ENCODE data around the gene B4GALT2. TPM values are rescaled to one million over a fixed set of nuclear protein-coding genes. Genes with fewer than 3 reads are reported as not detected.

Gene B4GALT2
- total and polyA plus RNA-seq, 4 donors, result 34.8 to 139 (median 110) TPM

DNA sequence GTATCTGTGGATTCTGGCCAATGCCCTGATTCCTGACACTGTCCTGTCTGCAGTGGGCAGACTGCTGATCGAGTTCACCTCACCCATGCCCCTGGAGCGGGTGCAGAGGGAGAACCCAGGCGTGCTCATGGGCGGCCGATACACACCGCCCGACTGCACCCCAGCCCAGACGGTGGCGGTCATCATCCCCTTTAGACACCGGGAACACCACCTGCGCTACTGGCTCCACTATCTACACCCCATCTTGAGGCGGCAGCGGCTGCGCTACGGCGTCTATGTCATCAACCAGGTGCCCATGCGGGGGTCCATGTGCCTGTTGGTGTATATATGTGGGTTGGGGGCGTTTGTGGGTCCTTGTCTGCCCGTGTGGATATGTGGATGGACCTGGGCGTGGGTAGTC is 2.6 kb downstream of the B4GALT2 start:
- Histone ChIP-seq H3K36me3 (ENCODE audit: control insufficient read depth, insufficient read depth, low read length) (peaks cover 72% of the 10 kb centered on the region), H3K27ac (ENCODE audit: low read depth, low read length) (no peak overlapping the region)
- WGBS (ENCODE audit: insufficient coverage), result 97% methylated on average over 13 of the region's 20 CpGs

DNA sequence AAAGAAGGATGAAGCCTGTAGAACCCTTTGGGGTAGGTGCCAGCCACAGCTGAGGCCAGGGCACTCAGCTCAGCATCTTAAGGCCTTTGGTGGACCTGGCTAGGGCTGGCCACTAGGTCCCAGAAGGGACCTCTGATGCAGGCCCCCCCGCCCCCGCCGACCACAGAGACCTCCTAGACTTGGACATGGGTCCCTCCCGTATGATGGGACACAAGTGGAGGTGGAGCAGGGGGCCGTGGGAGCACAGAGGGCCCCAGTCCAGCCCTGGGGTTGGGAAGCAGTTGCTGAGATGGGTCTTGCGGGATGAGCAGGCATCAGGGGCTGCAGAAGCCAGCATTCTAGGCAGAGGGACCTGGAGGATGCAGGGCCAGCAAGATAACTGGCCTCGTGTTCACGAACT is 3.2 kb downstream of the B4GALT2 start:
- DNase-seq (ENCODE audit: low read depth in 4 of 6, low spot score in 6 of 6), result no peak
- peaks cover 47% of the 10 kb centered on the region for H3K4me1 ChIP-seq (ENCODE audit: control insufficient read depth, insufficient read depth, low read length)
- no peaks in the 10 kb centered on the region for H3K27me3 ChIP-seq (ENCODE audit: control insufficient read depth, insufficient read depth, low read length)
- H3K9me3 ChIP-seq (ENCODE audit: control insufficient read depth, insufficient read depth, low read length), result no peaks in the 10 kb centered on the region
- WGBS (ENCODE audit: insufficient coverage), result 97% methylated on average over 8 of the region's 8 CpGs
- no peak overlapping the region for H3K4me3 ChIP-seq (ENCODE audit: low read depth, low read length)
- H3K27ac ChIP-seq (ENCODE audit: low read depth, low read length), result no peak overlapping the region
- H3K36me3 ChIP-seq (ENCODE audit: control insufficient read depth, insufficient read depth, low read length), result peaks cover 69% of the 10 kb centered on the region

More for the DNA sequence above, 2.6 kb downstream of the B4GALT2 start:
- no peak for DNase-seq (ENCODE audit: low read depth in 4 of 6, low spot score in 6 of 6)
- no peaks in the 10 kb centered on the region for H3K9me3 ChIP-seq (ENCODE audit: control insufficient read depth, insufficient read depth, low read length)
- H3K4me1 ChIP-seq (ENCODE audit: control insufficient read depth, insufficient read depth, low read length), result peaks cover 52% of the 10 kb centered on the region
- no peak overlapping the region for H3K4me3 ChIP-seq (ENCODE audit: low read depth, low read length)
- H3K27me3 ChIP-seq (ENCODE audit: control insufficient read depth, insufficient read depth, low read length), result no peaks in the 10 kb centered on the region

DNA sequence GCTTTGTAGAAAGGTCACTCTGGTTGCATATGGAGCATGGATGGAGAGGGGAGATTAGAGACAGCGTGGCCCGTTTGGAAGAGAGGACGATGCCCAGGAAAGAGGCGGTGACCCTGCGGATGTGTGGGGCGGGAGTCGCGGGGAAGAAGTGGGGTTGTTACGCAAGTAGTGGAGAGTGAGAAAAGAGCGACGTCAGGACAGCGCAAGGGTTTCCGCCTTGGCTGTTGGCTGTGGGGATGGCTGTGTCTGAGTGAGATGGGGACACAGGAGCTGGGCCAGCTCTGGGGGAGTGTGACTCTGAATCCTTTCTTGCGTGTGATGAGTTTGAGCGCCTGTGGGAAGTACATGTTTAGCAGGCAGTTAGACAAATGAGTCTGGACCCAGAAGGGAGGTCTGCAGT is 3.8 kb downstream of the B4GALT2 start:
- no peaks in the 10 kb centered on the region for H3K9me3 ChIP-seq (ENCODE audit: control insufficient read depth, insufficient read depth, low read length)
- DNase-seq (ENCODE audit: low read depth in 4 of 6, low spot score in 6 of 6), result no peak
- no peaks in the 10 kb centered on the region for H3K27me3 ChIP-seq (ENCODE audit: control insufficient read depth, insufficient read depth, low read length)
- H3K27ac ChIP-seq (ENCODE audit: low read depth, low read length), result no peak overlapping the region
- H3K4me3 ChIP-seq (ENCODE audit: low read depth, low read length), result no peak overlapping the region
- H3K36me3 ChIP-seq (ENCODE audit: control insufficient read depth, insufficient read depth, low read length), result peaks cover 65% of the 10 kb centered on the region
- 87% methylated on average over 15 of the region's 15 CpGs for WGBS (ENCODE audit: insufficient coverage)
- peaks cover 44% of the 10 kb centered on the region for H3K4me1 ChIP-seq (ENCODE audit: control insufficient read depth, insufficient read depth, low read length)

DNA sequence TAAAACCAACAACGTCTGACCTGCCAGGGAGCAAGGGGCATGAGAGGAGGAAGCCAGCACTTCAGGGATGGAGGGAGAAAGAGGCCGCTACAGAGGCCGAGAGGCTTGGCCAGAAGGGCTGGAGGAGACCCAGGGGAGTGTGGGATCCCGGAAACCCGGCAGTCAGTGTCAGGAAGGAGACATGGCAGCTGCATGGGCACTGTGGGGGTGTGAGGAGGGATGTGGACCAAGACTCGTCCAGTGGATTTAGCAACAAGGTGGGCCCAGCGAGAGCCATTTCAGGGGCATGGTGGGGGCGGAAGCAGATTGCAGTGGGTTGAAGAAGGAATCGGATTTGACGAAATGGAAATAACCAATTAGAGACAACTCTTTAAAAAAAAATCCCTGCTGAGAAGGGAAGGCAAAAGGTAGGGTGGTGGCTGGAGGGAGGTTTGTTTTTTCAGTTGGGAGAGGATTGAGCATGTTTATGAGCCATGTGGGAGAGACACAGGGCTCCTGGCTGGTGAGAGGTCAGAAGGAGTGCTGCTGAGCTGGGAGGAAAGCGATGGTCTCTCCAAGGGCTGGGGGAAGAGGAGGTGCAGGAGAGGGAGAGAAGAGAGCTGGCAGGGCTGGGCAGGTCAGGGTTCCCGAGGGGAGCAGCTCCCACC is 4.4 kb downstream of the B4GALT2 start:
- Histone ChIP-seq H3K27ac (ENCODE audit: low read depth, low read length) (no peak overlapping the region), H3K4me3 (ENCODE audit: low read depth, low read length) (no peak overlapping the region), H3K9me3 (ENCODE audit: control insufficient read depth, insufficient read depth, low read length) (no peaks in the 10 kb centered on the region), H3K27me3 (ENCODE audit: control insufficient read depth, insufficient read depth, low read length) (no peaks in the 10 kb centered on the region), H3K36me3 (ENCODE audit: control insufficient read depth, insufficient read depth, low read length) (peaks cover 59% of the 10 kb centered on the region), H3K4me1 (ENCODE audit: control insufficient read depth, insufficient read depth, low read length) (peaks cover 39% of the 10 kb centered on the region)
- DNase-seq (ENCODE audit: low read depth in 4 of 6, low spot score in 6 of 6), result no peak
- 76% methylated on average over 10 of the region's 12 CpGs for WGBS (ENCODE audit: insufficient coverage)

DNA sequence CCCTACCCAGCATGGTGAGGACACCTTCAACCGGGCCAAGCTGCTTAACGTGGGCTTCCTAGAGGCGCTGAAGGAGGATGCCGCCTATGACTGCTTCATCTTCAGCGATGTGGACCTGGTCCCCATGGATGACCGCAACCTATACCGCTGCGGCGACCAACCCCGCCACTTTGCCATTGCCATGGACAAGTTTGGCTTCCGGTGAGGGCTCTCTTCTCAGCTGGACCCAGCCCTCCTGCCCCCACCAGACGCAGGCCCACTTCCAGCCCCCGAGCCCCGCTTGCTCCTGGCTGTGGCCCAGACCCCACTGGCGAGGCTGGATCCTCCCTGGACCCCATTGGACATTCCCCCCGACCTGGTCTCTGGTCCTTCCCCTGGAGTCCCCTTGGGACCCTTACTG is 5.8 kb downstream of the B4GALT2 start:
- DNase-seq (ENCODE audit: low read depth in 4 of 6, low spot score in 6 of 6), result no peak
- Histone ChIP-seq H3K36me3 (ENCODE audit: control insufficient read depth, insufficient read depth, low read length) (peaks cover 59% of the 10 kb centered on the region), H3K9me3 (ENCODE audit: control insufficient read depth, insufficient read depth, low read length) (no peaks in the 10 kb centered on the region), H3K27ac (ENCODE audit: low read depth, low read length) (no peak overlapping the region), H3K27me3 (ENCODE audit: control insufficient read depth, insufficient read depth, low read length) (no peaks in the 10 kb centered on the region), H3K4me3 (ENCODE audit: low read depth, low read length) (no peak overlapping the region), H3K4me1 (ENCODE audit: control insufficient read depth, insufficient read depth, low read length) (peaks cover 29% of the 10 kb centered on the region)
- 96% methylated on average over 15 of the region's 16 CpGs for WGBS (ENCODE audit: insufficient coverage)

DNA sequence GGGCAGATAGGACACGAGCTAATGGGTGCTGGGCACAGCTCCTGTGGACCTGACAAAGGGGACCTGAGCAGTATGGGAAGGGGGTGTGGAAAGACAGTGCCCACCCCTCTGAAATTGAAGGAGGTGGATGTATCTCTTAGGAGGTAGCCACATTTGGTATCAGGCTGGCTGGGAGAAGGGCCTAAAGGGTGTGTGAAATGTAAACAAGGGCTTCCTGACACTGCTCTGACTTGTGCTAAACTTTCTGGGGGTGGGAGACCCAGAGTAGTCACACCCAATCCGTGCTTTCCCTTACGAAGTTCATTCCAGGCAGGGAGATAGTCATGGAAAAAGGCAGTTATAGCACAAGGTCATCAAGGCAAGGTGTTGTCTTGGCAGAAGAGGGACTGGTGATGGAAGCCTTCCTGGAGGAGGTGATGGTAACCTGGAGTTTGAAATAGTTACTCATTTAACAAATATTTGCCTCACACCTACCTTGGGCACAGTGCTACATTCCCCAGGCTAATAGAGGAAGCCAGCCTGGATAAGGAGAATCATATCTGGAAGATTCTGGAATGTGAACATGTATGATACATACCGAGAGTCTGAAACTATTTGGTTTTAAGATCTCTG is 7.1 kb downstream of the B4GALT2 start:
- peaks cover 63% of the 10 kb centered on the region for H3K36me3 ChIP-seq (ENCODE audit: control insufficient read depth, insufficient read depth, low read length)

DNA sequence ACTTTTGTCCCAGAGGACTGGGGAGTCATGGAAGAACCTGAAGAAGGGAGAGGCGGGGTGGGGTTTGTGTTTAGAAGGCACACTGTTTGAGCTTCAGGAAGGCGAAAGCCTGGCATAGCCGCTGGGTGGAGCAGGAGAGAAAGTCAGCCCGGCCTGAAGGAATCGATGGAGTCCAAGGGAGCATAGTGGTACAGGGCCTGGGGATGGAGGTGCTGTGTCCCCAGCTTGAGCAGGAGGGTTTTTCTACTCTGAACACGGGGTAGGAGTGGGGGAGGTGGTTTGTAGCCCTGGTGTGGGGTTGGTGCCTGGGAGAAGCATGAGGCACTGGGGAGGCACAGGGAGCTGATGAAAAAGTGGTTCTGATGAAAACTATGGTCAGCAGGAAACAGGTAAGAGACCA is 7.7 kb downstream of the B4GALT2 start:
- H3K27ac ChIP-seq (ENCODE audit: low read depth, low read length), result no peak overlapping the region
- no peaks in the 10 kb centered on the region for H3K27me3 ChIP-seq (ENCODE audit: control insufficient read depth, insufficient read depth, low read length)
- H3K4me1 ChIP-seq (ENCODE audit: control insufficient read depth, insufficient read depth, low read length), result peaks cover 28% of the 10 kb centered on the region
- H3K4me3 ChIP-seq (ENCODE audit: low read depth, low read length), result no peak overlapping the region
- DNase-seq (ENCODE audit: low read depth in 4 of 6, low spot score in 6 of 6), result no peak
- no peaks in the 10 kb centered on the region for H3K9me3 ChIP-seq (ENCODE audit: control insufficient read depth, insufficient read depth, low read length)
- H3K36me3 ChIP-seq (ENCODE audit: control insufficient read depth, insufficient read depth, low read length), result peaks cover 57% of the 10 kb centered on the region
- WGBS (ENCODE audit: insufficient coverage), result 82% methylated on average over 6 of the region's 6 CpGs

More for the DNA sequence above, 7.1 kb downstream of the B4GALT2 start:
- Histone ChIP-seq H3K9me3 (ENCODE audit: control insufficient read depth, insufficient read depth, low read length) (no peaks in the 10 kb centered on the region), H3K4me3 (ENCODE audit: low read depth, low read length) (no peak overlapping the region), H3K27me3 (ENCODE audit: control insufficient read depth, insufficient read depth, low read length) (no peaks in the 10 kb centered on the region), H3K27ac (ENCODE audit: low read depth, low read length) (no peak overlapping the region), H3K4me1 (ENCODE audit: control insufficient read depth, insufficient read depth, low read length) (peaks cover 28% of the 10 kb centered on the region)
- WGBS (ENCODE audit: insufficient coverage), result 90% methylated on average over 3 of the region's 4 CpGs
- DNase-seq (ENCODE audit: low read depth in 4 of 6, low spot score in 6 of 6), result no peak

DNA sequence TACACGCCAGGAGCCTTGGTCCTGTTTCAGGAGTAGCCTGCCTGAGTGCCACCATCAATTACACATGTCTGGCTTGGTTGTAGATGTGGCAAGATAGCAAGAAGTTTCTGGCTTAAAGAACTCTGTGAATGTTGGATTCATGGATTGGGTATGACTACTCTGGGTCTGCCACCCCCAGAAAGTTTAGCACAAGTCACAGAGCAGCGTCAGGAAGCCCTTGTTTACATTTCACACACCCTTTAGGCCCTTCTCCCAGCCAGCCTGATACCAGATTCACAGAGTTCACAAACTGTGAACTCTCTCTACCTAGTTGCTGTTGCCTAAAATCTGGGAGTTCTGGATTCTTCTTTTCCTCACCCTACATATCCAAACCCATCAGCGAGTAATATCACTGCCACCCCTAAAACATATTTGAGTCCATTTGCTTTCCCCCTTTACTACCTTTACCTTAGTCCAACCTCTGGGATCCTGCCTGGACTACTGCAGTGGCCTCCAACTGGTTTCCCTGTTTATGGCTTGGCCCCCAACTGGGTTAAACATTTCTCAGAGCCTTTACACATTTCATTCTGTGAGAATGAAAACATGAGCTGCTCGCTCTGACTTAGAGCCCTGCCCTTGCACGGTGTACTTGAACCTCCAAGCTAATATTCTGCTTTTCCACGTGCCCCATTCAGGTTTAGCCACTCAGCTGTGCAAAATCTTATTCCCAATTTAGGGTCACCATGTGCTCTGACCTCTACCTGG is 8.3 kb downstream of the B4GALT2 start:
- H3K27ac ChIP-seq (ENCODE audit: low read depth, low read length), result no peak overlapping the region
- DNase-seq (ENCODE audit: low read depth in 4 of 6, low spot score in 6 of 6), result no peak
- no peaks in the 10 kb centered on the region for H3K9me3 ChIP-seq (ENCODE audit: control insufficient read depth, insufficient read depth, low read length)
- H3K36me3 ChIP-seq (ENCODE audit: control insufficient read depth, insufficient read depth, low read length), result peaks cover 50% of the 10 kb centered on the region
- no peak overlapping the region for H3K4me3 ChIP-seq (ENCODE audit: low read depth, low read length)
- H3K27me3 ChIP-seq (ENCODE audit: control insufficient read depth, insufficient read depth, low read length), result no peaks in the 10 kb centered on the region
- 84% methylated on average over 6 of the region's 6 CpGs for WGBS (ENCODE audit: insufficient coverage)
- peaks cover 28% of the 10 kb centered on the region for H3K4me1 ChIP-seq (ENCODE audit: control insufficient read depth, insufficient read depth, low read length)

DNA sequence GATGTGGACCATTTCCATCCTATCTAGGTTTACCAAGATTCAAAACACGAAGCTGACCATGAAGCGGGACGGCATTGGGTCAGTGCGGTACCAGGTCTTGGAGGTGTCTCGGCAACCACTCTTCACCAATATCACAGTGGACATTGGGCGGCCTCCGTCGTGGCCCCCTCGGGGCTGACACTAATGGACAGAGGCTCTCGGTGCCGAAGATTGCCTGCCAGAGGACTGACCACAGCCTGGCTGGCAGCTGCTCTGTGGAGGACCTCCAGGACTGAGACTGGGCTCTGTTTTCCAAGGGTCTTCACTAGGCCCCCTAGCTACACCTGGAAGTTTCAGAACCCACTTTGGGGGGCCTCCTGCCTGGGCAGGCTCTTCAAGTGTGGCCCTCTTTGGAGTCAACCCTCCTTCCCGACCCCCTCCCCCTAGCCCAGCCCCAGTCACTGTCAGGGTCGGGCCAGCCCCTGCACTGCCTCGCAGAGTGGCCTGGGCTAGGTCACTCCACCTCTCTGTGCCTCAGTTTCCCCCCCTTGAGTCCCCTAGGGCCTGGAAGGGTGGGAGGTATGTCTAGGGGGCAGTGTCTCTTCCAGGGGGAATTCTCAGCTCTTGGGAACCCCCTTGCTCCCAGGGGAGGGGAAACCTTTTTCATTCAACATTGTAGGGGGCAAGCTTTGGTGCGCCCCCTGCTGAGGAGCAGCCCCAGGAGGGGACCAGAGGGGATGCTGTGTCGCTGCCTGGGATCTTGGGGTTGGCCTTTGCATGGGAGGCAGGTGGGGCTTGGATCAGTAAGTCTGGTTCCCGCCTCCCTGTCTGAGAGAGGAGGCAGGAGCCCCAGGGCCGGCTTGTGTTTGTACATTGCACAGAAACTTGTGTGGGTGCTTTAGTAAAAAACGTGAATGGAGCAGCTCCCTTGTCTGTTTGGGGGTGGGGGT is 11.5 kb downstream of the B4GALT2 start:
- Histone ChIP-seq H3K4me1 (ENCODE audit: control insufficient read depth, insufficient read depth, low read length) (peaks cover 40% of the 10 kb centered on the region), H3K9me3 (ENCODE audit: control insufficient read depth, insufficient read depth, low read length) (no peaks in the 10 kb centered on the region), H3K36me3 (ENCODE audit: control insufficient read depth, insufficient read depth, low read length) (peaks cover 28% of the 10 kb centered on the region), H3K27me3 (ENCODE audit: control insufficient read depth, insufficient read depth, low read length) (no peaks in the 10 kb centered on the region), H3K27ac (ENCODE audit: low read depth, low read length) (no peak overlapping the region), H3K4me3 (ENCODE audit: low read depth, low read length) (peak overlapping the region; percentile 61)
- no peak for DNase-seq (ENCODE audit: low read depth in 4 of 6, low spot score in 6 of 6)
- WGBS (ENCODE audit: insufficient coverage), result 75% methylated on average over 16 of the region's 19 CpGs

All from spinal cord (tissue), 10 donors.